Ovary (tissue), 3 donors: Measurements from ENCODE around the gene HOXB3.

Experiments used
- CTCF ChIP-seq, 3 donors: fragments of 450-650 bp in 2 of 3; fragments of 200-600 bp in 1 of 3; IDR thresholded peaks; one replicate each; pipeline versions ENCODE4 v1.5.1 to v1.8.0; 2016 to 2022; ENCODE audit warnings: antibody characterized with exemption in 3 of 3, mild to moderate bottlenecking in 1 of 3
- POLR2A ChIP-seq: fragments of 450-650 bp; IDR thresholded peaks from one replicate; pipeline ENCODE4 v1.6.1; 2017; ENCODE audit warnings: antibody characterized with exemption, mild to moderate bottlenecking, moderate library complexity
- donor health status: DM: no; HTN: no; CAD: no.

GRCh38 chr17:48520631-48521079, 69.4 kb downstream of the HOXB3 start:
- TF ChIP-seq POLR2A (no peak), CTCF (IDR thresholded peaks at IDR 0.05) (no peak)
